OCI-LY7 (cell line): ENCODE results near the gene FARSA.

Source experiments
- EZH2phosphoT487 ChIP-seq: fragments of 200-600 bp; sonication (generic); IDR thresholded peaks from 2 replicates; pipeline ENCODE4 v1.6.1; 2018; ENCODE audit warnings: low read depth, borderline replicate concordance, mild to moderate bottlenecking, mixed run types, antibody characterized with exemption, low read length, moderate library complexity, mixed read lengths
- TF ChIP-seq, protein P1 (sequence below): fragments of 200-600 bp; sonication (generic); conservative IDR thresholded peaks from 2 replicates; pipeline ENCODE4 v1.5.1; 2014; ENCODE audit warnings: mild to moderate bottlenecking, antibody characterized with exemption, low read length, moderate library complexity, mixed read lengths

DNA sequence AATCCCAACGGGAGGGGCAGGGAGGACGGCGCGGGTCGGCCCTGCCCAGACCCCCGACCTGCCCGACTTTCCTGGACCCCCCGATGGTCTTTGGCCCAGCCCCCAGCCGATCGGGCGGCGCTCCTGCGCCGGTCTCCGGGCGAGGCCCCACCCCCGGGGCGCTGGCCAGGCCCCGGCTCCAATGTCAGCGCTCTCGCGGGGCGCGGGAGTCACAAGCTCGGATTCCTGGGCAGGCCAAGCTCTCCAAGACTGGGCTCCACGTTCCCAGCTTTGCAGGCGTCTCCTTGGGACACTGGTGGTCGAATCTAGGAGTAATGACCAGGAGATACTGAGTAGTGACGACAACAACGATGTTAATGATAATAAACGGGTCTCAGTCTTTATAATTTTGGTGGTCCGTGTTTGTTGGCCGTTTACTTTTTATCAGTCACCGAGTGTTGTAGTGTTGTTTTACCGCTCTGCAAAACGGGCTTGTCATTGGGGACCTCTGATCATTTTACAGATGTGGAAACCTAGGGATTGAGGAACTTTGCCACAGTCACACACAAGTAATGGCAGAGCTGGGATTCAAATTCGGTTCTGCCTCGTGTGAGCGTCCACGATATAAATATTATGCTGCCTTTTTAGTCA, 12.7 kb upstream of the FARSA start:
- no peak for TF ChIP-seq EZH2phosphoT487
- TF ChIP-seq, protein P1, sequence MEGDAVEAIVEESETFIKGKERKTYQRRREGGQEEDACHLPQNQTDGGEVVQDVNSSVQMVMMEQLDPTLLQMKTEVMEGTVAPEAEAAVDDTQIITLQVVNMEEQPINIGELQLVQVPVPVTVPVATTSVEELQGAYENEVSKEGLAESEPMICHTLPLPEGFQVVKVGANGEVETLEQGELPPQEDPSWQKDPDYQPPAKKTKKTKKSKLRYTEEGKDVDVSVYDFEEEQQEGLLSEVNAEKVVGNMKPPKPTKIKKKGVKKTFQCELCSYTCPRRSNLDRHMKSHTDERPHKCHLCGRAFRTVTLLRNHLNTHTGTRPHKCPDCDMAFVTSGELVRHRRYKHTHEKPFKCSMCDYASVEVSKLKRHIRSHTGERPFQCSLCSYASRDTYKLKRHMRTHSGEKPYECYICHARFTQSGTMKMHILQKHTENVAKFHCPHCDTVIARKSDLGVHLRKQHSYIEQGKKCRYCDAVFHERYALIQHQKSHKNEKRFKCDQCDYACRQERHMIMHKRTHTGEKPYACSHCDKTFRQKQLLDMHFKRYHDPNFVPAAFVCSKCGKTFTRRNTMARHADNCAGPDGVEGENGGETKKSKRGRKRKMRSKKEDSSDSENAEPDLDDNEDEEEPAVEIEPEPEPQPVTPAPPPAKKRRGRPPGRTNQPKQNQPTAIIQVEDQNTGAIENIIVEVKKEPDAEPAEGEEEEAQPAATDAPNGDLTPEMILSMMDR: no peak
